LNCAP (cell line): ENCODE measurements around the gene COL13A1.

Experiments used
- CTCF ChIP-seq: fragments of 450-650 bp; IDR thresholded peaks from 2 replicates; pipeline ENCODE4 v1.5.1; 2017; ENCODE audit warnings: mild to moderate bottlenecking

Gene COL13A1

DNA sequence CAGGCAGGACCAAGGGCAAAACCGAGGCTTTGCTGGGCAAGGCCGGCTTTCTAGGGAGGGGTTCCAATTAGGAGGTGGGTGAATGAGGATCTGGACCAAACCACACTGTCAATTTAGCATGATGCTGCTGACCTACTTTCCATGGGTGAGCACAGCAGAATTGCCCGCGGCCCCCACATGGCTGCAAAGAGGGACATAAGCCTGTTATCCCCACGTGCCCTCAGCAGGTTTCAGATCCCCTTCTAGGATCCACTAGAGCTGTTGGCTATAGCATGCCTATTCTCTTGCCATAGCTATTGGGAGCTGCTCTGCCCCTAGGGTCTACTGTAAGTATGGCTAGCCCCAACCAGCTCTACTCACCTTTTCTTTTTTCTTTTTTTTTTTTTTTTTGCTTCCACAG lies 102.8 kb downstream of the COL13A1 start:
- no peak for TF ChIP-seq CTCF

DNA sequence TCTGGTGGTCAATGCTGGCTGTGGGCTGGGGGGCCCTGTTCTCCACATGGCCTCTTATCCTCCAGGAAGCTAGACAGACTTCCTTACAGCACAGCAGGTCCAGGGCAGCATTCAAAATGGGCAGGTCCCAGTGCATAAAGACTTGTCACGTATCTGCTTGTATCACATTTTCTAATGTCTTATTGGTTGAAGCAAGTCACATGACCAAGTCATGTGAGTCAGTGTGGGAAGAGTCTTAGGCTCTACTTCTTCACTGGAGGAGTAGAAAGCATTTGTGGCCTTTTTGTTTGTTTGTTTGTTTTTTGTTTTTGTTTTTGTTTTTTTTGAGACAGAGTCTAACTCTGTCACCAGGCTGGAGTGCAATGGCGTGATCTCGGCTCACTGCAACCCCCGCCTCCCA lies 104.7 kb downstream of the COL13A1 start:
- no peak for TF ChIP-seq CTCF

DNA sequence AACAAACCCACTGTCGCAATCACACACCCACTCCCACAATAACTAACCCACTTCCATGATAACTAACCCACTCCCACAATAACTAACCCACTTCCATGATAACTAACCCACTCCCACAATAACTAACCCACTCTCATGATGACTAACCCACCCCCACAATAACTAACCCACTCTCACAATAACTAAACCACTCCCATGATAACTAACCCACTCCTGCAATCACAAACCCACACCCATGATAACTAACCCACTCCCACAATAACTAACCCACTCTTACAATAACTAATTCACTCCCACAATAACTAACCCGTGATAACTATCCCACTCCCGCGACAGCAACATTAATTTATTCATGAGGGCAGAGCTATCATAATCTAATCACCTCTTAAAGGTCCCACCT lies 105.8 kb downstream of the COL13A1 start:
- no peak for TF ChIP-seq CTCF

DNA sequence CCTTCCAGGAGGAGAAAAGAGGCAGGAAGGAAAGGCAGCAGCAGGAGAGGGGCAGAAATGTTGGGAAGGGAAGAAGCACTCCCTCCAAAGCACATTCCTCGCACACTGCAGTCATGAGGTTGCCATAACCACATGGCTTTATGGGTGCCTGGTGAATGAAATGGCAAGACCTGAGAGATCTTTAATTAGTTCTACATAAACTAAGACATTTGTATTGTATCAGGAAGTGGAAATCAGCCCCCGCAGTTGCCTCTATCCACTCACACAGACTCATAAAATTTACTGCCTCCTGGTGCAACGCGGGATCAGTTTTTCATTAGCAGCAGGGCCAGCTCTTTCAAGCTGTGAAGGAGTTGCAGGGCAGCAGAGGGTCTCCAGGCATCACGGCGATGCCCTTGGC lies 106.4 kb downstream of the COL13A1 start:
- no peak for TF ChIP-seq CTCF

DNA sequence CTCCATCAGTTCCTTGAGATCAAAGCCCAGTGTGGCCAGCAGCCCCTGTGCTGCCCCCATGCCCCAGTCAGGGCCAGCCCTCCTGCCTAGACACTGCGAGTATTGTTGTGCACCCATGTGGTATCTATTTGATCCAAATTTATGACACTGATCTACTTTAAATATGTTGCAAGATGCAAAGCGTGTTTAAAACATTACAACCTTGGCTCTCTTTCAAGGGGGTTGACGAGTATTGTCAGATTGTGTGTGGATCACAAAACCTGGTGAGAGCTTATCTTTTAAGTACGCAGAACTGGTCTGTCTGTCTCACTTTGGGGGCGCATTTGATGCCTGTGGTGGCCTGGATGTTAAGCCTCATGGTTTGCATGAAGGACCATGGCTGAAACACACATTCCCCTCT lies 108.9 kb downstream of the COL13A1 start:
- no peak for TF ChIP-seq CTCF

GRCh38 chr10:69911613-69912528 lies 110.2 kb downstream of the COL13A1 start:
- TF ChIP-seq CTCF = no peak

DNA sequence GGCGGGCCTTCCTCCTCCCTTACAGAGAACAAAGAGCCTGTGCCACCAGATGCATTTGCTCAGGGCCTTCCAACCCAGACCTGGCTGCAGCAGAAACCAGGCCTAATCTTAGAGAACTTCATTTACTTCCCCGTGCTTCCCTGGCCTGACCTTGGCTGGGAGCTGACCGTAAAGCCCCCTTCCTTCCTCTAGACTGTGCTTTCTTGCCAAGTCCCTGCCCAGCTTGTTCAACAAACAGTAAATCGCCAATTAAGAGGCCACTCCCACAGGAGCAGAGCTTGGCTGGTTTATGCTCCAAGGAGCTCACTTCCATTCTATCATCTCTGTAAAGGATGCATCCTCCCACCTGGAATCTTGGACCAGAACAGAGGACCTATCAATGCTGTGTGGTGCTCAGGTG lies 110.9 kb downstream of the COL13A1 start:
- no peak for TF ChIP-seq CTCF
